Activated CD4-positive, alpha-beta memory T cell treated with anti-CD3 and anti-CD28 coated beads, Interleukin-2, amount 10 ng/mL, durations not matched to agents 7 days and 5 days (primary cell): ENCODE measurements around the gene ZNF547. TPM values are rescaled to one million over a fixed set of nuclear protein-coding genes. Genes with fewer than 3 reads are reported as not detected.

Source experiments
- CTCF ChIA-PET: fragments of 350-600 bp; sonication (Branson Sonifier 250); formaldehyde crosslinking; loops from one replicate; lab custom pipeline; 2021; ENCODE audit warnings: antibody characterized with exemption, inconsistent platforms; lab: Charles Lee
- POLR2A ChIA-PET: fragments of 350-600 bp; sonication (Branson Sonifier 250); formaldehyde crosslinking; loops from one replicate; lab custom pipeline; 2021; ENCODE audit warnings: antibody characterized with exemption; lab: Charles Lee
- DNase-seq: peaks from one replicate; pipeline ENCODE4 v3.0.0-alpha.2; 2020
- H3K27ac Mint-ChIP-seq: one replicate; pipeline ENCODE4 v1.8.0; 2021; ENCODE audit warnings: mild to moderate bottlenecking, mixed read lengths
- H3K27me3 Mint-ChIP-seq: one replicate; pipeline ENCODE4 v1.8.0; 2021; ENCODE audit warnings: mixed read lengths
- H3K36me3 Mint-ChIP-seq: one replicate; pipeline ENCODE4 v1.8.0; 2021; ENCODE audit warnings: low read depth, mixed read lengths
- H3K4me1 Mint-ChIP-seq: one replicate; pipeline ENCODE4 v1.8.0; 2021; ENCODE audit warnings: mixed read lengths
- H3K4me3 Mint-ChIP-seq: one replicate; pipeline ENCODE4 v1.8.0; 2021; ENCODE audit warnings: mild to moderate bottlenecking, mixed read lengths
- H3K9me3 Mint-ChIP-seq: one replicate; pipeline ENCODE4 v1.8.0; 2021; ENCODE audit warnings: mixed read lengths
- total RNA-seq, 2 experiments: library from RNA; stranded (reverse); gene quantifications; one replicate each; pipeline ENCODE4 v1.2.3, GENCODE V29; 2021

ZNF547 gene
- total RNA-seq, result 1 to 10 TPM; 3.8 to 4.8 TPM

- Mint-ChIP-seq H3K27me3 (no peaks in the 10 kb centered on the region), H3K27ac (peak within 1 kb of the TSS; percentile 90), H3K9me3 (peaks cover 39% of the 10 kb centered on the region), H3K4me3 (peak within 1 kb of the TSS; percentile 82), H3K36me3 (peaks cover 42% of the 10 kb centered on the region), H3K4me1 (peaks cover 17% of the 10 kb centered on the region)
- ChIA-PET CTCF (interaction anchor here (1.5 kb wide), 1 partner anchor 12 kb away, joined by 3 read pairs; the partner anchor contains the start of gene ZNF304), POLR2A (interaction anchor here (0.6 to 1.8 kb wide), 6 partner anchors 12 to 452 kb away, joined by 3 to 9 read pairs (median 3); partner anchors contain the start of genes ZNF304, ZNF416, ZNF548 and ZNF552)
- DNase-seq, result peak; percentile 99
Observed at GRCh38 chr19:57362997-57363687, at the start of gene ZNF547, which contains the start of gene TRAPPC2B. TSS of gene ZNF547 (plus strand) at chr19:57363551. CDS start at chr19:57368556, 5,005 bp downstream. TSS of gene TRAPPC2B (plus strand) at chr19:57363551. CDS start at chr19:57364834, 1,283 bp downstream.

GRCh38 chr19:57314146-57314545 lies 49.2 kb upstream of the ZNF547 start:
- H3K36me3 Mint-ChIP-seq, result peaks cover 10% of the 10 kb centered on the region
- peaks cover 2% of the 10 kb centered on the region for H3K4me1 Mint-ChIP-seq
- ChIA-PET CTCF (no interaction called here), POLR2A (no interaction called here)
- H3K4me3 Mint-ChIP-seq, result no peak overlapping the region
- no peak overlapping the region for H3K27ac Mint-ChIP-seq
- DNase-seq, result no peak
- peaks cover 34% of the 10 kb centered on the region for H3K9me3 Mint-ChIP-seq
- H3K27me3 Mint-ChIP-seq, result peaks cover 34% of the 10 kb centered on the region

GRCh38 chr19:57317503-57317902 lies 45.8 kb upstream of the ZNF547 start:
- peaks cover 25% of the 10 kb centered on the region for H3K4me1 Mint-ChIP-seq
- no peak for DNase-seq
- ChIA-PET CTCF (interaction anchor here (0.7 to 1.2 kb wide), 2 partner anchors 85 to 1007 kb away, joined by 3 read pairs; no protein-coding TSS in a partner anchor), POLR2A (no interaction called here)
- H3K4me3 Mint-ChIP-seq, result no peak overlapping the region
- H3K36me3 Mint-ChIP-seq, result peaks cover 22% of the 10 kb centered on the region
- peaks cover 19% of the 10 kb centered on the region for H3K9me3 Mint-ChIP-seq
- H3K27ac Mint-ChIP-seq, result no peak overlapping the region
- H3K27me3 Mint-ChIP-seq, result peaks cover 34% of the 10 kb centered on the region

GRCh38 chr19:57319869-57320179 lies 43.5 kb upstream of the ZNF547 start:
- H3K4me3 Mint-ChIP-seq, result peak overlapping the region; percentile 81
- peak overlapping the region; percentile 92 for H3K27ac Mint-ChIP-seq
- H3K9me3 Mint-ChIP-seq, result peaks cover 25% of the 10 kb centered on the region
- ChIA-PET CTCF (interaction anchor here (0.6 kb wide), 1 partner anchor 210 kb away, joined by 3 read pairs; no protein-coding TSS in a partner anchor), POLR2A (interaction anchor here (0.7 to 1.0 kb wide), 3 partner anchors 44 to 80 kb away, joined by 3 to 4 read pairs (median 4); partner anchors contain the start of gene ZNF805)
- peaks cover 30% of the 10 kb centered on the region for H3K4me1 Mint-ChIP-seq
- H3K27me3 Mint-ChIP-seq, result peaks cover 26% of the 10 kb centered on the region
- no peak for DNase-seq
- peaks cover 44% of the 10 kb centered on the region for H3K36me3 Mint-ChIP-seq

- peak within 1 kb of the TSS; percentile 81 for H3K4me3 Mint-ChIP-seq
- ChIA-PET CTCF (interaction anchor here (0.6 kb wide), 1 partner anchor 210 kb away, joined by 3 read pairs; no protein-coding TSS in a partner anchor), POLR2A (interaction anchor here (0.7 to 1.5 kb wide), 7 partner anchors 43 to 1088 kb away, joined by 3 to 4 read pairs (median 3); partner anchors contain the start of genes TRAPPC2B, ZNF547, ZNF584 and ZNF805)
- peaks cover 45% of the 10 kb centered on the region for H3K36me3 Mint-ChIP-seq
- peak within 1 kb of the TSS; percentile 92 for H3K27ac Mint-ChIP-seq
- H3K4me1 Mint-ChIP-seq, result peaks cover 30% of the 10 kb centered on the region
- DNase-seq, result peak; percentile 94
- peaks cover 23% of the 10 kb centered on the region for H3K9me3 Mint-ChIP-seq
- peaks cover 21% of the 10 kb centered on the region for H3K27me3 Mint-ChIP-seq
Observed at GRCh38 chr19:57320180-57321084, 42.9 kb upstream of the ZNF547 start, which contains the start of gene ZNF543. TSS of gene ZNF543 (plus strand) at chr19:57320472. CDS start at chr19:57320854, 382 bp downstream.

GRCh38 chr19:57321116-57321515 lies 42.2 kb upstream of the ZNF547 start:
- no peak for DNase-seq
- H3K9me3 Mint-ChIP-seq, result peaks cover 19% of the 10 kb centered on the region
- peaks cover 14% of the 10 kb centered on the region for H3K27me3 Mint-ChIP-seq
- H3K27ac Mint-ChIP-seq, result peak overlapping the region; percentile 92
- peaks cover 48% of the 10 kb centered on the region for H3K36me3 Mint-ChIP-seq
- ChIA-PET POLR2A (interaction anchor here (0.8 to 1.5 kb wide), 4 partner anchors 42 to 1087 kb away, joined by 3 read pairs; partner anchors contain the start of genes TRAPPC2B, ZNF547 and ZNF584), CTCF (no interaction called here)
- H3K4me3 Mint-ChIP-seq, result peak overlapping the region; percentile 81
- peaks cover 30% of the 10 kb centered on the region for H3K4me1 Mint-ChIP-seq

GRCh38 chr19:57321751-57322150 lies 41.6 kb upstream of the ZNF547 start:
- Mint-ChIP-seq H3K27me3 (peaks cover 10% of the 10 kb centered on the region), H3K4me1 (peaks cover 30% of the 10 kb centered on the region), H3K27ac (peak overlapping the region; percentile 14), H3K9me3 (peaks cover 15% of the 10 kb centered on the region), H3K4me3 (peak overlapping the region; percentile 81), H3K36me3 (peaks cover 53% of the 10 kb centered on the region)
- ChIA-PET POLR2A (interaction anchor here (1.0 to 1.5 kb wide), 3 partner anchors 41 to 78 kb away, joined by 3 read pairs; partner anchors contain the start of genes TRAPPC2B and ZNF547), CTCF (no interaction called here)
- no peak for DNase-seq

GRCh38 chr19:57324992-57325391 lies 38.4 kb upstream of the ZNF547 start:
- DNase-seq, result no peak
- no peak overlapping the region for H3K27ac Mint-ChIP-seq
- H3K9me3 Mint-ChIP-seq, result peaks cover 35% of the 10 kb centered on the region
- peaks cover 24% of the 10 kb centered on the region for H3K4me1 Mint-ChIP-seq
- H3K36me3 Mint-ChIP-seq, result peaks cover 84% of the 10 kb centered on the region
- no peak overlapping the region for H3K4me3 Mint-ChIP-seq
- ChIA-PET CTCF (interaction anchor here (0.6 kb wide), 1 partner anchor 822 kb away, joined by 5 read pairs; no protein-coding TSS in a partner anchor), POLR2A (no interaction called here)
- H3K27me3 Mint-ChIP-seq, result no peaks in the 10 kb centered on the region

- H3K27ac Mint-ChIP-seq, result no peak overlapping the region
- H3K9me3 Mint-ChIP-seq, result peaks cover 41% of the 10 kb centered on the region
- POLR2A ChIA-PET, result no interaction called here
- no peak overlapping the region for H3K4me3 Mint-ChIP-seq
- H3K36me3 Mint-ChIP-seq, result peaks cover 80% of the 10 kb centered on the region
- DNase-seq, result no peak
- no peaks in the 10 kb centered on the region for H3K27me3 Mint-ChIP-seq
- no peaks in the 10 kb centered on the region for H3K4me1 Mint-ChIP-seq
- CTCF ChIA-PET, result no interaction called here
Observed at GRCh38 chr19:57327993-57328392, 35.4 kb upstream of the ZNF547 start.

GRCh38 chr19:57334191-57334590 lies 29.2 kb upstream of the ZNF547 start:
- no peaks in the 10 kb centered on the region for H3K27me3 Mint-ChIP-seq
- peaks cover 35% of the 10 kb centered on the region for H3K9me3 Mint-ChIP-seq
- H3K27ac Mint-ChIP-seq, result no peak overlapping the region
- no peak for DNase-seq
- H3K4me3 Mint-ChIP-seq, result no peak overlapping the region
- H3K36me3 Mint-ChIP-seq, result peaks cover 32% of the 10 kb centered on the region
- ChIA-PET CTCF (no interaction called here), POLR2A (no interaction called here)
- H3K4me1 Mint-ChIP-seq, result no peaks in the 10 kb centered on the region

- DNase-seq, result no peak
- no peaks in the 10 kb centered on the region for H3K4me1 Mint-ChIP-seq
- POLR2A ChIA-PET, result no interaction called here
- H3K36me3 Mint-ChIP-seq, result peaks cover 10% of the 10 kb centered on the region
- CTCF ChIA-PET, result no interaction called here
- H3K27ac Mint-ChIP-seq, result no peak overlapping the region
- H3K27me3 Mint-ChIP-seq, result no peaks in the 10 kb centered on the region
- no peak overlapping the region for H3K4me3 Mint-ChIP-seq
- H3K9me3 Mint-ChIP-seq, result peaks cover 28% of the 10 kb centered on the region
Observed at GRCh38 chr19:57338877-57339276, 24.5 kb upstream of the ZNF547 start.

- no peak overlapping the region for H3K4me3 Mint-ChIP-seq
- POLR2A ChIA-PET, result no interaction called here
- peaks cover 2% of the 10 kb centered on the region for H3K27me3 Mint-ChIP-seq
Observed at GRCh38 chr19:57342582-57342981, 20.8 kb upstream of the ZNF547 start.

More at GRCh38 chr19:57342582-57342981, 20.8 kb upstream of the ZNF547 start:
- peaks cover 3% of the 10 kb centered on the region for H3K36me3 Mint-ChIP-seq
- CTCF ChIA-PET, result no interaction called here
- H3K4me1 Mint-ChIP-seq, result no peaks in the 10 kb centered on the region
- H3K9me3 Mint-ChIP-seq, result peaks cover 24% of the 10 kb centered on the region
- no peak for DNase-seq
- H3K27ac Mint-ChIP-seq, result no peak overlapping the region
